H9 (cell line): ENCODE measurements around the gene PLXND1. TPM values are rescaled to one million over a fixed set of nuclear protein-coding genes. Genes with fewer than 3 reads are reported as not detected.
A peak's percentile ranks its signal among the peaks of the same experiment; 100 is the strongest.
"Not testable (repeated sequence)": the region's sequence is repeated elsewhere in the genome, so short reads cannot be mapped to it uniquely, and the experiment has no call there.

Experiments used
- DNase-seq: peaks from one replicate; pipeline ENCODE4 v3.0.0-alpha.2; 2017
- H2AFZ ChIP-seq: one replicate; pipeline ENCODE4 v1.6.1; 2013; ENCODE audit warnings: mild to moderate bottlenecking, low read length, control low read depth, moderate library complexity
- H2AK5ac ChIP-seq: 2 replicates; pipeline ENCODE4 v1.6.1; 2013; ENCODE audit warnings: low read length, control low read depth, mixed read lengths; ENCODE audit not compliant: insufficient read length
- H2BK120ac ChIP-seq: one replicate; pipeline ENCODE4 v1.6.1; 2013; ENCODE audit warnings: low read depth, mild to moderate bottlenecking, low read length, control low read depth, inconsistent platforms; ENCODE audit not compliant: poor library complexity, severe bottlenecking
- H2BK12ac ChIP-seq: 2 replicates; pipeline ENCODE4 v1.6.1; 2013; ENCODE audit warnings: low read length, control low read depth, mixed read lengths, low read depth; ENCODE audit not compliant: insufficient read length
- H2BK15ac ChIP-seq: 2 replicates; pipeline ENCODE4 v1.6.1; 2013; ENCODE audit warnings: low read depth, low read length, control low read depth
- H2BK20ac ChIP-seq: one replicate; pipeline ENCODE4 v1.6.1; 2013; ENCODE audit warnings: low read depth, mild to moderate bottlenecking, low read length, control low read depth, inconsistent platforms; ENCODE audit not compliant: poor library complexity, severe bottlenecking
- H2BK5ac ChIP-seq: 2 replicates; pipeline ENCODE4 v1.6.1; 2013; ENCODE audit warnings: low read length, control low read depth, mixed read lengths; ENCODE audit not compliant: insufficient read length
- H3K14ac ChIP-seq: 2 replicates; pipeline ENCODE4 v1.6.1; 2013; ENCODE audit warnings: low read length, control low read depth; ENCODE audit not compliant: insufficient read depth
- H3K18ac ChIP-seq: 2 replicates; pipeline ENCODE4 v1.6.1; 2013; ENCODE audit warnings: low read depth, mild to moderate bottlenecking, mixed read lengths, low read length, control low read depth; ENCODE audit not compliant: insufficient read length
- H3K23ac ChIP-seq: 2 replicates; pipeline ENCODE4 v1.6.1; 2013; ENCODE audit warnings: low read length, control low read depth, mixed read lengths, low read depth; ENCODE audit not compliant: insufficient read length
- H3K23me2 ChIP-seq: 2 replicates; pipeline ENCODE4 v1.6.1; 2013; ENCODE audit warnings: low read depth, mild to moderate bottlenecking, mixed read lengths, low read length, control low read depth; ENCODE audit not compliant: insufficient read length, poor library complexity, severe bottlenecking
- H3K27ac ChIP-seq: 2 replicates; pipeline ENCODE4 v1.5.1; 2013; ENCODE audit warnings: low read length, control low read depth, mixed read lengths, low read depth; ENCODE audit not compliant: insufficient read length
- H3K27me3 ChIP-seq: 2 replicates; pipeline ENCODE4 v1.6.1; 2013; ENCODE audit warnings: low read length, control low read depth, inconsistent platforms; ENCODE audit not compliant: insufficient read depth
- H3K4ac ChIP-seq: 2 replicates; pipeline ENCODE4 v1.6.1; 2013; ENCODE audit warnings: low read depth, mild to moderate bottlenecking, control low read depth, inconsistent platforms, low read length, moderate library complexity
- H3K4me1 ChIP-seq: 2 replicates; pipeline ENCODE4 v1.6.1; 2013; ENCODE audit warnings: low read length, control low read depth, inconsistent platforms; ENCODE audit not compliant: insufficient read depth
- H3K4me2 ChIP-seq: 2 replicates; pipeline ENCODE4 v1.6.1; 2013; ENCODE audit warnings: low read length, control low read depth, mixed read lengths; ENCODE audit not compliant: insufficient read length, insufficient read depth
- H3K56ac ChIP-seq: 2 replicates; pipeline ENCODE4 v1.6.1; 2013; ENCODE audit warnings: low read depth, mild to moderate bottlenecking, mixed read lengths, low read length, control low read depth; ENCODE audit not compliant: insufficient read length
- H3K79me1 ChIP-seq: 2 replicates; pipeline ENCODE4 v1.6.1; 2013; ENCODE audit warnings: low read depth, mild to moderate bottlenecking, moderate library complexity, low read length, control low read depth, inconsistent platforms; ENCODE audit not compliant: insufficient read depth, poor library complexity, severe bottlenecking
- H3K79me2 ChIP-seq: 2 replicates; pipeline ENCODE4 v1.6.1; 2013; ENCODE audit warnings: low read length, control low read depth, inconsistent platforms; ENCODE audit not compliant: insufficient read depth
- H3K9ac ChIP-seq: 2 replicates; pipeline ENCODE4 v1.6.1; 2013; ENCODE audit warnings: low read length, control low read depth, mixed read lengths; ENCODE audit not compliant: insufficient read length; ENCODE audit errors: extremely low read depth
- H3K9me3 ChIP-seq: one replicate; pipeline ENCODE4 v1.6.1; 2013; ENCODE audit warnings: low read depth, low read length, inconsistent platforms; ENCODE audit not compliant: control insufficient read depth
- H3T11ph ChIP-seq: one replicate; pipeline ENCODE4 v1.6.1; 2013; ENCODE audit warnings: mild to moderate bottlenecking, low read length, control low read depth, inconsistent platforms
- H4K20me1 ChIP-seq: one replicate; pipeline ENCODE4 v1.6.1; 2013; ENCODE audit not compliant: control insufficient read depth, insufficient read length, insufficient read depth
- H4K5ac ChIP-seq: 2 replicates; pipeline ENCODE4 v1.6.1; 2013; ENCODE audit warnings: low read depth, mild to moderate bottlenecking, mixed read lengths, low read length, control low read depth; ENCODE audit not compliant: insufficient read length
- H4K8ac ChIP-seq: replicated peaks from 2 replicates; pipeline ENCODE4 v1.6.1; 2013; ENCODE audit warnings: low read length, control low read depth, mixed read lengths, low read depth; ENCODE audit not compliant: insufficient read length
- H4K91ac ChIP-seq: 2 replicates; pipeline ENCODE4 v1.6.1; 2013; ENCODE audit warnings: low read depth, mild to moderate bottlenecking, moderate library complexity, mixed read lengths, low read length, control low read depth; ENCODE audit not compliant: insufficient read length
- H3K27ac Mint-ChIP-seq, 3 experiments: 2 replicates in 2 of 3; 3 replicates in 1 of 3; pipeline ENCODE4 v1.8.0; 2020 to 2021; ENCODE audit warnings: mixed read lengths in 3 of 3, mild to moderate bottlenecking in 1 of 3, moderate library complexity in 1 of 3
- H3K27me3 Mint-ChIP-seq: 2 replicates; pipeline ENCODE4 v1.8.0; 2021; ENCODE audit warnings: low read depth, mild to moderate bottlenecking, moderate library complexity, mixed read lengths
- H3K36me3 Mint-ChIP-seq, 3 experiments: 2 replicates in 2 of 3; 3 replicates in 1 of 3; pipeline ENCODE4 v1.8.0; 2020 to 2021; ENCODE audit warnings: low read depth in 3 of 3, mixed read lengths in 3 of 3; ENCODE audit not compliant: insufficient read depth in 1 of 3
- H3K4me1 Mint-ChIP-seq, 2 experiments: 2 replicates each; pipeline ENCODE4 v1.8.0; 2020; ENCODE audit warnings: mixed read lengths in 2 of 2
- H3K4me3 Mint-ChIP-seq, 2 experiments: 2 replicates in 1 of 2; 3 replicates in 1 of 2; pipeline ENCODE4 v1.8.0; 2020 to 2021; ENCODE audit warnings: mild to moderate bottlenecking in 2 of 2, mixed read lengths in 2 of 2, moderate library complexity in 1 of 2
- H3K9me3 Mint-ChIP-seq, 2 experiments: 2 replicates in 1 of 2; 3 replicates in 1 of 2; pipeline ENCODE4 v1.8.0; 2020; ENCODE audit warnings: mild to moderate bottlenecking in 2 of 2, mixed read lengths in 2 of 2, moderate library complexity in 1 of 2
- CTCF ChIP-seq: fragments of 200-600 bp; sonication (generic); conservative IDR thresholded peaks from 3 replicates; pipeline ENCODE4 v1.8.0; 2021; ENCODE audit warnings: antibody characterized with exemption, mild to moderate bottlenecking
- WGBS: extraction: QIAGEN DNeasy Blood & Tissue Kit; methylation state at CpG from one replicate; pipeline ENCODE4 v1.1.7; 2013; ENCODE audit warnings: missing lambda C conversion rate, low lambda C conversion rate, mixed read lengths; ENCODE audit not compliant: insufficient read length; ENCODE audit errors: extremely low coverage; 5-methylcytosine and 5-hydroxymethylcytosine counted together
- total RNA-seq: library from RNA; stranded (reverse); gene quantifications from 2 replicates; pipeline ENCODE4 v1.2.1, GENCODE V29; 2021

Gene PLXND1
- total RNA-seq, 1 experiment from 2014 or later, result 50.9 TPM

- Mint-ChIP-seq H3K36me3 (no peaks in the 10 kb centered on the region), H3K4me1 (peaks cover 28 to 31% of the 10 kb centered on the region in 2 experiments), H3K27ac (no peak overlapping the region), H3K4me3 (no peak overlapping the region), H3K27me3 (no peaks in the 10 kb centered on the region), H3K9me3 (no peaks in the 10 kb centered on the region)
- Histone ChIP-seq H3K9me3 (no peaks in the 10 kb centered on the region), H3K4me1 (no peaks in the 10 kb centered on the region; the same call in 1 of the 2 replicates), H4K91ac (no peak overlapping the region), H3K27me3 (no peaks in the 10 kb centered on the region), H2BK5ac (no peak overlapping the region), H4K8ac (no peak overlapping the region), H2BK120ac (no peak overlapping the region), H2BK12ac (no peak overlapping the region), H2BK15ac (no peak overlapping the region), H3K79me2 (no peaks in the 10 kb centered on the region), H2AK5ac (no peak overlapping the region), H3K4me2 (no peak overlapping the region), H3K27ac (no peak overlapping the region), H4K5ac (no peak overlapping the region), H4K20me1 (no peaks in the 10 kb centered on the region), H3K14ac (no peak overlapping the region), H3K79me1 (no peaks in the 10 kb centered on the region), H3K4ac (no peak overlapping the region), H3K9ac (no peak overlapping the region), H2AFZ (no peak overlapping the region), H3K23ac (no peak overlapping the region), H3K56ac (no peak overlapping the region), H3T11ph (no peak overlapping the region), H3K18ac (no peak overlapping the region), H3K23me2 (no peaks in the 10 kb centered on the region), H2BK20ac (no peak overlapping the region)
- no peak for TF ChIP-seq CTCF
- DNase-seq, result no peak
- no CpG with 5 or more reads among the region's 3 CpGs for WGBS
Measured at GRCh38 chr3:129644836-129645235, 38.4 kb upstream of the PLXND1 start.

- H2BK5ac ChIP-seq, H3K23ac ChIP-seq, DNase-seq, H3K4ac ChIP-seq, H3K9me3 Mint-ChIP-seq, H3K79me2 ChIP-seq, H2AK5ac ChIP-seq, H4K91ac ChIP-seq, H3K27me3 Mint-ChIP-seq, H3K79me1 ChIP-seq, H3K18ac ChIP-seq, H4K8ac ChIP-seq, H2BK15ac ChIP-seq, H2BK12ac ChIP-seq, H3K23me2 ChIP-seq, H3K4me3 Mint-ChIP-seq, H3K27ac ChIP-seq, H3K56ac ChIP-seq, H2BK120ac ChIP-seq, H3K4me2 ChIP-seq, H2AFZ ChIP-seq, H4K5ac ChIP-seq, H3T11ph ChIP-seq, H2BK20ac ChIP-seq, H3K4me1 ChIP-seq, H3K14ac ChIP-seq, H4K20me1 ChIP-seq, H3K9me3 ChIP-seq, H3K36me3 Mint-ChIP-seq, H3K9ac ChIP-seq, H3K27me3 ChIP-seq: not testable (repeated sequence)
- H3K27ac Mint-ChIP-seq, result 0 out of 7 replicates have a peak overlapping the region, but pooled peaks of 1 of the 3 experiments have one; percentile 7
- peaks cover 17 to 18% of the 10 kb centered on the region in 2 experiments for H3K4me1 Mint-ChIP-seq
- no CpG with 5 or more reads among the region's 10 CpGs for WGBS
Measured at GRCh38 chr3:129641567-129642260, 35.2 kb upstream of the PLXND1 start.
